CD4-positive, alpha-beta memory T cell (primary cell): ENCODE results near the gene SLC48A1. TPM values are rescaled to one million over a fixed set of nuclear protein-coding genes. Genes with fewer than 3 reads are reported as not detected.
A peak's percentile ranks its signal among the peaks of the same experiment; 100 is the strongest.

Source experiments
- CTCF ChIA-PET: fragments of 350-600 bp; sonication (Branson Sonifier 250); formaldehyde crosslinking; loops from one replicate; lab custom pipeline; 2021; ENCODE audit warnings: inconsistent platforms; ENCODE audit not compliant: partially characterized antibody; lab: Charles Lee
- POLR2A ChIA-PET: fragments of 350-600 bp; sonication (Branson Sonifier 250); formaldehyde crosslinking; loops from one replicate; lab custom pipeline; 2021; ENCODE audit not compliant: partially characterized antibody; lab: Charles Lee
- DNase-seq, 5 donors: peaks; one replicate each; pipeline versions ENCODE4 v3.0.0 to v3.0.0-alpha.2; 2020 to 2022; ENCODE audit warnings: mixed read lengths in 1 of 5
- H3K27ac ChIP-seq: one replicate; pipeline ENCODE4 v1.7.0; 2013; ENCODE audit warnings: low read depth, low read length
- H3K27me3 ChIP-seq: 2 replicates; pipeline ENCODE4 v1.7.0; 2013; ENCODE audit warnings: mild to moderate bottlenecking, low read length, moderate library complexity; ENCODE audit not compliant: insufficient read depth
- H3K36me3 ChIP-seq: 2 replicates; pipeline ENCODE4 v1.7.0; 2013; ENCODE audit warnings: mild to moderate bottlenecking, low read length, moderate library complexity; ENCODE audit not compliant: insufficient read depth
- H3K4me1 ChIP-seq: 2 replicates; pipeline ENCODE4 v1.7.0; 2013; ENCODE audit warnings: mild to moderate bottlenecking, low read length, moderate library complexity; ENCODE audit not compliant: insufficient read depth
- H3K4me3 ChIP-seq, 2 donors: one replicate each; pipeline ENCODE4 v1.7.0; 2013; ENCODE audit warnings: low read length in 2 of 2, mild to moderate bottlenecking in 1 of 2
- H3K9me3 ChIP-seq, 2 donors: one replicate each; pipeline ENCODE4 v1.7.0; 2013; ENCODE audit warnings: low read length in 2 of 2, control low read depth in 1 of 2; ENCODE audit not compliant: control insufficient read depth in 1 of 2
- H3K27ac Mint-ChIP-seq, 7 donors: one replicate each; pipeline ENCODE4 v1.8.0; 2020 to 2021; ENCODE audit warnings: mixed read lengths in 7 of 7, mild to moderate bottlenecking in 6 of 7, inconsistent platforms in 3 of 7, moderate library complexity in 3 of 7
- H3K27me3 Mint-ChIP-seq, 2 donors: one replicate each; pipeline ENCODE4 v1.8.0; 2020 to 2021; ENCODE audit warnings: mixed read lengths in 2 of 2
- H3K36me3 Mint-ChIP-seq, 2 donors: one replicate each; pipeline ENCODE4 v1.8.0; 2020 to 2021; ENCODE audit warnings: mixed read lengths in 2 of 2, inconsistent platforms in 1 of 2, mild to moderate bottlenecking in 1 of 2
- H3K4me1 Mint-ChIP-seq, 4 donors: one replicate each; pipeline ENCODE4 v1.8.0; 2020 to 2021; ENCODE audit warnings: mixed read lengths in 4 of 4, mild to moderate bottlenecking in 1 of 4
- H3K4me3 Mint-ChIP-seq, 8 donors: one replicate each; pipeline ENCODE4 v1.8.0; 2020 to 2021; ENCODE audit warnings: mixed read lengths in 8 of 8, mild to moderate bottlenecking in 7 of 8, moderate library complexity in 6 of 8, inconsistent platforms in 3 of 8
- H3K9me3 Mint-ChIP-seq, 8 donors: one replicate each; pipeline ENCODE4 v1.8.0; 2020 to 2021; ENCODE audit warnings: mixed read lengths in 8 of 8, mild to moderate bottlenecking in 5 of 8, inconsistent platforms in 3 of 8, moderate library complexity in 1 of 8
- intact Hi-C: fragments of 100-400 bp; cut with micrococcal nuclease; formaldehyde crosslinking; loops from one replicate; pipeline ENCODE4 v1.15.1; 2023
- polyA plus RNA-seq, 2 donors: library from polyadenylated mRNA; unstranded; fragments of 300-500 nt; fragmentation: Illumina TruSeq; gene quantifications; one replicate each; pipeline ENCODE4 v1.2.3, GENCODE V29; 2021
- total RNA-seq, 2 experiments: library from RNA; stranded (reverse); gene quantifications; one replicate each; pipeline ENCODE4 v1.2.3, GENCODE V29; 2021

Gene SLC48A1
- total and polyA plus RNA-seq, 4 experiments from 2014 or later, result 8.7 to 12.3 (median 10.6) TPM

DNA sequence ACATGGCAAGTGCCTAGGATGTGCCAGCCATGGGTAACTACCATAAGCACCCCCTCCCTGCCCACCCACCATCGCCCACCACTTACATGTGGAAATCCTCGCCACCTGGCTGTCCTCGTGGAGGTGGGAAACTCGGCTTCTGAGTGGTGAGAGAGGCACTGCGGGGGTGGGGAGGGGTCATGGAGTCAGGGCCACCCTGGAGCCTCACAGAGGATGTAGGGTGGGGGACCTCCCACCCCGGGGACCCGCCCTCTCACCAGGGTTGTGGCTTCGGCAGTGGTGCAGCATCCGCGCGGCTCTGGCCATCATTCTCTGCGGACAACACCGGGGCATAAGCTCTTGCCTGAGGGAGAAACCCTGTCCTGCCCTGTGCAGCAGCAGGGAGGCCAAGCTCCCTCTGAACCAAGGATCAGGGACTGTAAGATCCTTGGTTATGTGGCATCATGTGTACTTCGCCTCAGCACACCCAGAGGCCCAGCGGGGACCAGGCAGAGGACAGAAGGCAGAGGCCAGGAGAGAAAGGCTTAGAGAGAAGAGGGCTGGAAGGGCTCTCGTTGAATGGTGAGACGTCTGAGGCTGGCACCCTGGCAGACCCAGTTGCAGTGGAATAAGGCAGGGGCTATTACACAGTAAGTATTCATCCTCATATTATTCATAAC, 35.0 kb upstream of the SLC48A1 start:
- Histone ChIP-seq H3K4me3 (no peak overlapping the region), H3K27me3 (no peaks in the 10 kb centered on the region), H3K27ac (no peak overlapping the region), H3K36me3 (no peaks in the 10 kb centered on the region), H3K4me1 (peaks cover 29% of the 10 kb centered on the region), H3K9me3 (no peaks in the 10 kb centered on the region)
- CTCF ChIA-PET, result interaction anchor here (1.4 to 13.8 kb wide), 4 partner anchors 13 to 97 kb away, joined by 3 to 671 read pairs (median 272); partner anchors contain the start of genes ENDOU and SLC48A1
- Mint-ChIP-seq H3K27ac (no peak overlapping the region), H3K36me3 (no peaks in the 10 kb centered on the region), H3K4me1 (peaks cover 12 to 46% (median 31%) of the 10 kb centered on the region in 4 donors), H3K9me3 (no peaks in the 10 kb centered on the region), H3K27me3 (no peaks in the 10 kb centered on the region), H3K4me3 (no peak overlapping the region)
- POLR2A ChIA-PET, result no interaction called here
- intact Hi-C loops, result no loop called here
- DNase-seq, result no peak

DNA sequence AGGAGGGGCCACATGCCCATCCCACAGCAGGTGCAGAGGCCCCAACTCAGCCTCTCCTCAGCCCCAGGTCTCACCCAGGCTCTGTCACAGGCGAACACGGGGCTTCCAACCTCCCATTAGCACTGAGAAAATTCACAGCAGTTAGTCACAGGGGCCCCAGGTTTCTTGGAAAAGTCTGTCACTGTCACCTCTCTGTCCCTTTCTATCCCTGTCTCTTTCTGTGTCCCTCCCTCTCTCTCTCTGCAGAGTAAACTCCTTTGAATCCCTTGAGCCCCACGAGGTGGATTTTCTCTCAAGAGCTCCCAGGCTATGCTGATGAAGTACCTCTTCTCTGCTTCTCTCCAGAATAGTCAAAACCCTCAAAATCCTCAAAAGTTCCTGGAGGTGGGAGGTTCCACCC, 33.7 kb upstream of the SLC48A1 start:
- Histone ChIP-seq H3K4me3 (no peak overlapping the region), H3K27me3 (no peaks in the 10 kb centered on the region), H3K4me1 (peaks cover 29% of the 10 kb centered on the region), H3K36me3 (no peaks in the 10 kb centered on the region), H3K9me3 (no peaks in the 10 kb centered on the region), H3K27ac (no peak overlapping the region)
- CTCF ChIA-PET, result interaction anchor here (0.7 to 13.8 kb wide), 4 partner anchors 23 to 390 kb away, joined by 3 to 671 read pairs (median 329); partner anchors contain the start of gene SLC48A1
- Mint-ChIP-seq H3K9me3 (no peaks in the 10 kb centered on the region), H3K36me3 (no peaks in the 10 kb centered on the region), H3K4me1 (peaks cover 19 to 56% (median 37%) of the 10 kb centered on the region in 4 donors), H3K27ac (peak overlapping the region in 4 of 7 donors; percentile 18 to 46 (median 36)), H3K4me3 (peak overlapping the region in 1 of 8 donors; percentile 46), H3K27me3 (no peaks in the 10 kb centered on the region)
- POLR2A ChIA-PET, result interaction anchor here (0.7 kb wide), 1 partner anchor 19 kb away, joined by 3 read pairs; the partner anchor contains the start of gene RAPGEF3
- intact Hi-C loops, result no loop called here
- no peak for DNase-seq

DNA sequence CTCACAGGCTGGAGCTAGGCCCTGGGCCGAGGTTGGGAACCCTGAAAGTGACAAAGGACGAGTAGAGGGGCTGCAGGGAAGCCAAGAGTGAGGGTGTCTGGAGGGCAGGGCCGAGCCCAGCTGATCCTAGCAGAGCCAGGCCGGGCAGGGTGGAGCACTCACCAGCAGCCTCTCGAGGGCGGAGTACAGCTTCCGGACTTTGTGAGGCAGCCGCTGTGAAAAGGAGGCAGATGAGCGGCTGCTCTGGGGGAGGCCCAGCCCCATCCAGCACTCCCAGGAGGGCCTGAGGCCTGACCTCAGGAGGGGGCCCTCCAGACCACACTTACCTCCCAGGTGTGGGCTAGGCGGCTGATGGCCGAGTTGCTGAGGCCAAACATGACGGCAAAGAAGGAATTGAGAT, 33.1 kb upstream of the SLC48A1 start:
- Histone ChIP-seq H3K27ac (no peak overlapping the region), H3K36me3 (no peaks in the 10 kb centered on the region), H3K9me3 (no peaks in the 10 kb centered on the region), H3K27me3 (no peaks in the 10 kb centered on the region), H3K4me1 (peaks cover 29% of the 10 kb centered on the region), H3K4me3 (no peak overlapping the region)
- Mint-ChIP-seq H3K9me3 (no peaks in the 10 kb centered on the region), H3K27me3 (peaks cover 0 to 1% of the 10 kb centered on the region in 2 donors), H3K4me3 (peak overlapping the region in 4 of 8 donors; percentile 18 to 60 (median 52)), H3K4me1 (peaks cover 19 to 56% (median 40%) of the 10 kb centered on the region in 4 donors), H3K27ac (peak overlapping the region in 1 of 7 donors; percentile 18), H3K36me3 (no peaks in the 10 kb centered on the region)
- intact Hi-C loops, result no loop called here
- ChIA-PET POLR2A (interaction anchor here (0.6 to 4.7 kb wide), 6 partner anchors 19 to 99 kb away, joined by 3 to 29 read pairs (median 12); partner anchors contain the start of gene RAPGEF3), CTCF (interaction anchor here (0.8 to 13.8 kb wide), 8 partner anchors 10 to 707 kb away, joined by 3 to 671 read pairs (median 93); partner anchors contain the start of genes HDAC7, RAPGEF3 and SLC48A1)
- no peak for DNase-seq

DNA sequence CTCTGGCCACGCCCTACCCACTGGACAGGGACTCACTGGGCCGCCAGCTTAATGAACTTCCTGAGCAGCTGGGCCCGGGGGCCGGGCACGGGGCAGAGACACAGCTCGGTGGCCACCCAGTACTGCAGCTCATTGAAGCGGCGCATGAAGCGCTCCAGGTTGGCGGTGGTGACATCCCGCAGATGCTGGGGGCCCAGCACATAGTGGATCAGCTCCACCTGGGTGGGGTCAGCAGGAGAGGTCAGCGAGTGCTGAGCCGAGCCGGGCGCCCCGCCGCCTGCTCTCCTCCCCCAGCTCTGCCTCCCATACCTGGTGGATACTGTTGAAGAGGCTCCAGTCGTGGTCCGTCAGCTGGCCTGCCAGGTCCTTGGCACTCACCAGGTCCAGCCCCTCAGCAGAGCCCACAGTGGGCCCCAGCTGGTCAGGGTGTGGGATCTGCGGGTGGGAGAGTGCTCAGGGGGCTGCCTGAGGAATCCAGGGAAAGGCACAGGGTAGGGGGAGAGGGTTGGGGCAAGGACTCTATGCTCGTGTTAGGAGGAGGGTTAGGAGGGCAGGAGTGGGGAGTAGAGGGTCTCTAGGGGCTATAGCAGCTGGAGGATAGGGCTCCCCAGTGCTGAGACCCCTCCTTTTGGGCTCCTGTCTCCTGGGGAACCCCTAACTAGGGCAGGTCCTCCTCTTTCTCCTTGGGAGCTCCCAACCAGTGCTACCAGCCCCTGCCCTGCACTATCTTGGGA, 32.3 kb upstream of the SLC48A1 start:
- no peak for DNase-seq
- peaks cover 0 to 2% of the 10 kb centered on the region in 2 donors for H3K27me3 Mint-ChIP-seq
- no peaks in the 10 kb centered on the region for H3K9me3 Mint-ChIP-seq
- H3K9me3 ChIP-seq, result no peaks in the 10 kb centered on the region
- no peaks in the 10 kb centered on the region for H3K27me3 ChIP-seq
- no peaks in the 10 kb centered on the region for H3K36me3 Mint-ChIP-seq
- H3K4me3 Mint-ChIP-seq, result peak overlapping the region in 6 of 8 donors; percentile 9 to 67 (median 60)
- no peak overlapping the region for H3K27ac ChIP-seq
- H3K4me3 ChIP-seq, result no peak overlapping the region
- peak overlapping the region in 6 of 7 donors; percentile 54 to 91 (median 78) for H3K27ac Mint-ChIP-seq
- intact Hi-C loops, result no loop called here
- ChIA-PET POLR2A (interaction anchor here (0.6 to 4.7 kb wide), 14 partner anchors 15 to 143 kb away, joined by 3 to 29 read pairs (median 4); partner anchors contain the start of gene RPAP3), CTCF (interaction anchor here (0.8 to 13.8 kb wide), 23 partner anchors 9 to 708 kb away, joined by 3 to 671 read pairs (median 17); partner anchors contain the start of genes AMIGO2, ENDOU, HDAC7 and PCED1B)
- H3K4me1 ChIP-seq, result peaks cover 29% of the 10 kb centered on the region
- peaks cover 19 to 56% (median 41%) of the 10 kb centered on the region in 4 donors for H3K4me1 Mint-ChIP-seq
- no peaks in the 10 kb centered on the region for H3K36me3 ChIP-seq

DNA sequence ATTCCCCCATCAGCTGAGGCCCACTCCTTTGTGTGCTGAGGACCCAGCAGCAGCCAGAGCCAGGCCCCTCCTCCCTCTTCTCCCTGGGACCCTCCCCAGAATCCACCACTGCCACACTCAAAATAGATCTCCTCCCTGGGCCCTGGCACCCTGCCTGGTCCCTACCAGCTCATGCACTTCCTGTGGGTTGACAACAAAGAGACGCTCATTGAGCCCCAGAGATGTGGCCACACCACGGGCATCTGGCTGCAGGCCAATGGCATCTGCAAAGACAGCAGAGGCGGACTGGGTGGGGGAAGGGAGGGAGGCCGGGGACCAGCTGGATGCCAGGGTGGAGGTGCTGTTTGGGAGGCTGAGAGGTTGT, 31.7 kb upstream of the SLC48A1 start:
- Mint-ChIP-seq H3K36me3 (no peaks in the 10 kb centered on the region), H3K9me3 (no peaks in the 10 kb centered on the region), H3K4me1 (peaks cover 19 to 56% (median 41%) of the 10 kb centered on the region in 4 donors), H3K27me3 (peaks cover 0 to 2% of the 10 kb centered on the region in 2 donors), H3K27ac (peak overlapping the region; percentile 29 to 91 (median 74)), H3K4me3 (peak overlapping the region in 7 of 8 donors; percentile 29 to 67 (median 54))
- Histone ChIP-seq H3K9me3 (no peaks in the 10 kb centered on the region), H3K4me1 (peaks cover 29% of the 10 kb centered on the region), H3K36me3 (no peaks in the 10 kb centered on the region), H3K27me3 (no peaks in the 10 kb centered on the region), H3K4me3 (no peak overlapping the region), H3K27ac (no peak overlapping the region)
- DNase-seq, result peak; percentile 80 to 88 (median 81)
- ChIA-PET POLR2A (interaction anchor here (0.7 to 4.7 kb wide), 15 partner anchors 14 to 142 kb away, joined by 3 to 29 read pairs (median 4); partner anchors contain the start of gene RPAP3), CTCF (interaction anchor here (0.8 to 13.8 kb wide), 33 partner anchors 10 to 877 kb away, joined by 3 to 671 read pairs (median 11); partner anchors contain the start of genes AMIGO2, ENDOU, HDAC7 and PCED1B)
- intact Hi-C loops, result no loop called here

GRCh38 chr12:47742253-47742825, 30.7 kb upstream of the SLC48A1 start:
- Histone ChIP-seq H3K36me3 (no peaks in the 10 kb centered on the region), H3K27ac (no peak overlapping the region), H3K9me3 (no peaks in the 10 kb centered on the region), H3K27me3 (no peaks in the 10 kb centered on the region), H3K4me3 (no peak overlapping the region), H3K4me1 (peaks cover 29% of the 10 kb centered on the region)
- H3K36me3 Mint-ChIP-seq, result no peaks in the 10 kb centered on the region
- peak; percentile 58 to 67 (median 61) for DNase-seq
- peak overlapping the region in 6 of 7 donors; percentile 20 to 72 (median 36) for H3K27ac Mint-ChIP-seq
- H3K4me1 Mint-ChIP-seq, result peaks cover 19 to 55% (median 40%) of the 10 kb centered on the region in 4 donors
- peaks cover 0 to 3% of the 10 kb centered on the region in 2 donors for H3K27me3 Mint-ChIP-seq
- peak overlapping the region in 2 of 8 donors; percentile 24 to 59 for H3K4me3 Mint-ChIP-seq
- intact Hi-C loops, result loop anchor here (1.0 kb wide), 3 partner anchors 27 to 207 kb away; no protein-coding TSS in a partner anchor
- CTCF ChIA-PET, result interaction anchor here (0.7 to 13.8 kb wide), 48 partner anchors 8 to 1327 kb away, joined by 3 to 671 read pairs (median 5); partner anchors contain the start of genes AMIGO2, ASB8, ENDOU and HDAC7
- no peaks in the 10 kb centered on the region for H3K9me3 Mint-ChIP-seq
- POLR2A ChIA-PET, result interaction anchor here (0.7 to 4.7 kb wide), 15 partner anchors 9 to 141 kb away, joined by 3 to 29 read pairs (median 5); partner anchors contain the start of genes RPAP3 and SLC48A1
